ACC112 (cell line): ENCODE measurements around the gene FCGR3A.

ENCODE experiments used
- H2AFZ ChIP-seq: fragments of 200-600 bp; sonication (generic); one replicate; pipeline ENCODE4 v1.6.0; 2017; ENCODE audit warnings: antibody characterized with exemption, low read length; ENCODE audit not compliant: unreplicated experiment
- H3K27ac ChIP-seq: fragments of 200-600 bp; sonication (generic); 2 replicates; pipeline ENCODE4 v1.5.1; 2014; ENCODE audit warnings: low read depth, mild to moderate bottlenecking, antibody characterized with exemption, low read length, moderate library complexity
- H3K27me3 ChIP-seq: fragments of 200-600 bp; sonication (generic); 2 replicates; pipeline ENCODE4 v1.6.1; 2014; ENCODE audit warnings: mild to moderate bottlenecking, antibody characterized with exemption, low read length, moderate library complexity, mixed read lengths; ENCODE audit not compliant: insufficient read depth
- H3K36me3 ChIP-seq: fragments of 200-600 bp; sonication (generic); 2 replicates; pipeline ENCODE4 v1.6.1; 2016; ENCODE audit warnings: mild to moderate bottlenecking, antibody characterized with exemption, low read length, moderate library complexity, mixed read lengths; ENCODE audit not compliant: insufficient read depth
- H3K4me1 ChIP-seq: fragments of 200-600 bp; sonication (generic); one replicate; pipeline ENCODE4 v1.6.1; 2016; ENCODE audit warnings: low read length, mixed read lengths; ENCODE audit not compliant: insufficient read depth, unreplicated experiment, control insufficient read depth
- H3K4me3 ChIP-seq: fragments of 200-600 bp; sonication (generic); 2 replicates; pipeline ENCODE4 v1.5.1; 2014; ENCODE audit warnings: mild to moderate bottlenecking, low read depth, low read length
- H3K79me2 ChIP-seq: fragments of 200-600 bp; sonication (generic); one replicate; pipeline ENCODE4 v1.6.0; 2016; ENCODE audit warnings: low read length; ENCODE audit not compliant: control insufficient read depth, unreplicated experiment, insufficient read depth

The FCGR3A gene

DNA sequence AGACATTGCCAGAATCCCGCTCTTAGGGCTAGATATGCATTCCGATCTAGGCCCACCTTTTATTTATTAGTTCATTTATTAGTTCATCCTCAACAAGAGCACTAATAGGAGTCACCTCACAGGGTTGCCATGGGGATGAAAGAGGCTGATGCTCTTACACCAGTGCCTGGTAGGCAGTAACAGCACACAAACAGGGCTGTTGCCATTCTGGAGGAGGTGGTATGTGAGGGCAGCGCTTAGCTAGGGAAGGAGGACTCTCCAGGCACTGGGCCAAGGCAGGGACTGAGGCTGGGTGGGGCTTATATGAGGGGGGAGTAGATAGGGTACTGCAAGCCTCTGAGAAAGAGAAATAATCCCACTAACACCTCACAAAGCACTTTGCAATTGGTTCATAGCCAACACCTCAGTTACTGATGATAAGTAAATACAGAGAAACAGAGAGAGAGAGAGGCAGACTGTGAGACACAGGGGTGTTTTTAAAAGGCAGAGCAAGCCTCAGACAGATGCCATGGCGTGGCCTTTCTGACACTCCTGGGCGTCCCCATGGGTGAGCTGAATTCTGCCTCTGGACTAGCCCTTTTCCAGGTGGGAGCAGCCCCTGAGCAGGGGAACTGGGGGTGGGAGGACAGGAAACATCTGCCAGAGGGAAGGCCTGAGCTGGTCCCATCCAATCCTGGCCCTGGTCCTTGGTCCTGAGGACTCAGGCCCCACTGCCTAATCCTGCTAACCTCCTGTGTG lies 38.4 kb downstream of the FCGR3A start:
- Histone ChIP-seq H3K36me3 (no peaks in the 10 kb centered on the region), H3K4me1 (peaks cover 22% of the 10 kb centered on the region)

DNA sequence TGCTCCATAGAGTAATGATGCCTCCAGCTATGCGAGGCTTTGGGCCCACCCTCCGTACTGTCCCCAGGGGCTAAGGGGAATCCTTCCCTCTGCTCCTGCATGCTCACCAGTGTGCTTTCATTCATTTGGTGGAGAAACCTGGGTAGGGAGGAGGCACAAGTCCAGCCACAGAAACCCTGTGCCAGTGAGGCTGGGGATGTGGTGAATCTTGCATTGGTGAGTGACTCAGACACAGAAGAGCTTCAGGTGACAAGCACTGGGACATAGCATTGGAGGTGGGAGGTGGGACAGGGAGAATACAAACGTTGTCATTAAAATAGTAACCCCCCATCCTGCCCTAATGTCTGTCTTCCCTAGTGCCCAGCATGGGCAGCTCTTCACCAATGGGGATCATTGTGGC lies 39.1 kb downstream of the FCGR3A start:
- Histone ChIP-seq H3K4me3 (no peak overlapping the region), H3K79me2 (no peaks in the 10 kb centered on the region), H3K27me3 (no peaks in the 10 kb centered on the region), H3K27ac (no peak overlapping the region), H3K4me1 (peaks cover 22% of the 10 kb centered on the region), H3K36me3 (no peaks in the 10 kb centered on the region), H2AFZ (no peak overlapping the region)

More for the DNA sequence above, 38.4 kb downstream of the FCGR3A start:
- Histone ChIP-seq H3K27ac (no peak overlapping the region), H3K79me2 (no peaks in the 10 kb centered on the region), H3K27me3 (no peaks in the 10 kb centered on the region), H2AFZ (no peak overlapping the region), H3K4me3 (no peak overlapping the region)

DNA sequence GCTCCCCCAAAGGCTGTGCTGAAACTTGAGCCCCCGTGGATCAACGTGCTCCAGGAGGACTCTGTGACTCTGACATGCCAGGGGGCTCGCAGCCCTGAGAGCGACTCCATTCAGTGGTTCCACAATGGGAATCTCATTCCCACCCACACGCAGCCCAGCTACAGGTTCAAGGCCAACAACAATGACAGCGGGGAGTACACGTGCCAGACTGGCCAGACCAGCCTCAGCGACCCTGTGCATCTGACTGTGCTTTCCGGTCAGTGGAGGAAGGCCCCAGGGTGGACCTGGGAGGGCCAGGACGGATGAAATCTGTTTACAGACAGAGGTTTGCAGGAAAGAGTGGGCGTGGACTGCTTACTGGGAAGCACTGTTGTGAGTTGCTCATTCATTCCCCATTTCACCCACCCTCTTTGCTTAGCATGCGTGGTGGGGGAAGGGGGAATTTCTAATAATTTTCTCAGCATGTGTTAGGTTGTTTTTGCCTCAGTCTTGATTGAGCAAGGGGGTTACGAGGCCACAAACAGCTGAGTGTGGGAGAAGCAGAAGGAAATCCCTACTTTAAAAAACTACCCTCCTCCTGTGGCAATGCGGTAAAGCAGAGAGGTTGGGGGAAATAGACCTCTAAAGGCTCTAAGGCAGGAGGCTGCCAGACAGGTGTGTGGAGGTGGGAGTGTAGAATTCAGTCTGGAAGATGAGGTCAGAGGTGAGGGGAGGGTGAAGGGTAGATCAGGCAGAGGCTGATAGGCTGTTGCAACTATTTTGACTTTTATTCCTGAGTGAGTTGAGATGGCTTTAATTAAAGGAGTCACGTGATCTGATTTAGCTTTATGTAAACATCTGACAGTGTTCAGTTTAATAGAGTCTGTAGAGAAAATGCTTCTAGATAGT lies 43.0 kb downstream of the FCGR3A start:
- Histone ChIP-seq H3K27me3 (no peaks in the 10 kb centered on the region), H2AFZ (peak overlapping the region; percentile 99), H3K36me3 (no peaks in the 10 kb centered on the region), H3K4me3 (no peak overlapping the region), H3K4me1 (peaks cover 8% of the 10 kb centered on the region), H3K79me2 (no peaks in the 10 kb centered on the region), H3K27ac (no peak overlapping the region)

DNA sequence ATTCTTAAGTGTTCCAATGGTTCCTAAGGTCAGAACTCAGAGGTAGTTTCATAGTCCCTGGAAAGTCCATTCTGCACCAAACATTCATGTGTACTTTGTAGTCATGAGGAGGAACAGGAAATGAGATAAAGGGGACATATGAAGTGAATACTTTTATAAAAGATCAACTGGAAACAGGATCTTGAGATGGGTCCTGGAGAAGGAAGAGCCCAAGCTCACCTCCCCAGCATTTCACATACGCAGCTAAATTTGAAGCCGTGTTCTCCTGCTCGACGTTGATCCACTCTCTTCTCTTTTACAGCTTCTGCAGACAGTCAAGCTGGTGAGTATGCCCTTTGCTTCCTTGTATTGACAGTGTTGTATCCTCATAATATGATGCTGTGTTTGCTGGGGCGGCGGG lies 43.9 kb downstream of the FCGR3A start:
- H2AFZ ChIP-seq, result no peak overlapping the region
- H3K27me3 ChIP-seq, result no peaks in the 10 kb centered on the region
- no peak overlapping the region for H3K27ac ChIP-seq
- H3K36me3 ChIP-seq, result no peaks in the 10 kb centered on the region
- peaks cover 8% of the 10 kb centered on the region for H3K4me1 ChIP-seq
- H3K79me2 ChIP-seq, result no peaks in the 10 kb centered on the region
- no peak overlapping the region for H3K4me3 ChIP-seq

DNA sequence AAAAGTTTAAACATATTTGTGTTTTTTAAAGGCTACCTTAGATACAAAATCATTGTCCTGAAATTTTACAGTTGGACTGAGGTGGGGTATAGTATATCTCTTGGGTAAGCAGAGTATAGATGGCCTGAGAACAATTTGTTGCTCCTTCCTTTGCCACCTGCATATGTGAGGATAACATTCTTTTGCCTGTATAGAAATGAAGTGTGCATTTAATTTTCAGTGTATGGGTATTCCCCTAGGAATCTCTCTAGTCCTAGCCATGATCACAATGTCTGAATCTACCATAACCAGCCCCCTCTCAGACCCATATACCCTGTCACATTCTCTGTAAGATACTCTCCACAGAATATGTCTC lies 46.2 kb downstream of the FCGR3A start:
- Histone ChIP-seq H3K27me3 (peaks cover 5% of the 10 kb centered on the region; the same call in 1 of the 2 replicates), H2AFZ (no peak overlapping the region), H3K4me1 (peaks cover 8% of the 10 kb centered on the region)

DNA sequence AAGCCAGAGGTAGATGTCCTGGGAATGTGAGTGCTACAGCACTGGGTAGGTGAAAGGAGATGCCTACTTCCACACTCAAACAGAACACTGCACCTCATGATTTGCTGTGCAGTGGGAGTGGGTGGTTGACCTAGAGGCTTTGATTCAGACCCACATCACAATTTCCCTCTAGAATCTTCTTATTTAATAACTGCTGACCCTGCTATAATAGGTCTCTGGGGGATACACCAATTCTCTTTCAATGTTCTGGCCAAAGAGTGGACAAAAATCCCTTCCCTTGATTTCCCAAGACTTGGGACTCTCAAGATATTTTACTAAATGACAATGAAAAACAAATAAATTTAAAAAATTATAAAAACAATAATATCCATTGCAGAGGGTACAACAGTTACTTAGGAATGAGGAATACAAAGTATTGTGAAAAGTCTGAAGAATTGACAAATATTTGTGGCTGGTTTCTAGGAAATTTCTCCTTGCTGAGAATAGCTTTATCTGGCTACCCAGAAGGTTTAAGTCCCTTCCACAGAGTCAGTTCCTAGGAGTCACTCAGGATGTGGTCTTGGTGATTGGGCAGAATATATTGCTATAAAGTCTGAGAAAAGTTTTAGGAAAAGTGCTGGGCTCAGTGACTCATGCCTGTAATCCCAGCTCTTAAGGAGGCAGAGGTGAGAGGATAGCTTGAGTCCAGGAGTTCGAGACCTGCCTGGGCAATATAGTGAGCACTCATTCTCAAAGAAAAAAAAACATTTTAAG lies 46.8 kb downstream of the FCGR3A start:
- Histone ChIP-seq H3K27me3 (peaks cover 8% of the 10 kb centered on the region; the same call in 1 of the 2 replicates), H3K4me1 (peaks cover 8% of the 10 kb centered on the region), H3K79me2 (no peaks in the 10 kb centered on the region), H2AFZ (no peak overlapping the region), H3K4me3 (no peak overlapping the region), H3K36me3 (no peaks in the 10 kb centered on the region), H3K27ac (no peak overlapping the region)

More for the DNA sequence above, 46.2 kb downstream of the FCGR3A start:
- Histone ChIP-seq H3K4me3 (no peak overlapping the region), H3K79me2 (no peaks in the 10 kb centered on the region), H3K36me3 (no peaks in the 10 kb centered on the region), H3K27ac (no peak overlapping the region)

DNA sequence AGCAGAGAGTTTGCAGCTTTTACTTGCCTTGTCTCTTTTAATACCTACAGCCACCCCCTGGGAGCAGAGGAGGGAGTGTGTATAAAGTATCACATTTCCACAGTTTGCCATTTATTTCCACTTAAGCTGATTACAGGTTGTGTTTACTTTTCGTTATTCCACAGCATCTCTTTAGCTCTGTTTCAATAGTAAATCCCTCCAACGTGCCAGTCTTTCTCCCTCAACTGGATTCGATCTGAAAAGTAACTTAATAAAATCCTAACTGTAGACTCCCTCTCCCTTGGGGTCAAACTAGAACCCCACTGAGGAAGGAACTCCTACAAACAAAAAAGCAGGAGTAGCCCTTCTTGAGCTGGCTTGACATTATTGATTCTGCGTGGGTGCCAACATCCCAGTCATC lies 47.4 kb downstream of the FCGR3A start:
- Histone ChIP-seq H3K36me3 (no peaks in the 10 kb centered on the region), H3K4me1 (peaks cover 7% of the 10 kb centered on the region), H3K4me3 (no peak overlapping the region), H3K79me2 (no peaks in the 10 kb centered on the region), H3K27ac (no peak overlapping the region), H2AFZ (no peak overlapping the region), H3K27me3 (peaks cover 13% of the 10 kb centered on the region; the same call in 1 of the 2 replicates)

DNA sequence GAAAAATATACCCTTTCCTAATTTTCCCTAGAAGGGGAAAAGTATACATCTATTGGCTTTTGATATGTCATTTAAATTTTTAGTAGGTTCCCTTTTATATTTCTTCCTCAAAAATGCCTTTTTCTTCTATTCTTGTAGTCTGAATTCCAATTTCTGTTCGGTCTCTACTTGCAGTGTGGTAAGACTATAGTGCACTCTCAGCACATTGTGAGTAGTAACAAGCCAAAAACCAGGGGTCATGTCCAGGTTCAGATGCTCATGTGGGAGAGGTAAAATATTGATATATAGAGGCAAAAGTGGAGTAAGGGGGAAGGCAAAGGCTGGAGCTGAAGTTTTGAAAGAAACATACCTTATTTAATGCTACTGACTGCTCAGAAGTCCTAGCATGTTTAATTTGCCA lies 48.4 kb downstream of the FCGR3A start:
- no peaks in the 10 kb centered on the region for H3K36me3 ChIP-seq
- no peak overlapping the region for H2AFZ ChIP-seq
- H3K4me3 ChIP-seq, result no peak overlapping the region
- H3K27me3 ChIP-seq, result peaks cover 15% of the 10 kb centered on the region; the same call in 1 of the 2 replicates
- H3K27ac ChIP-seq, result no peak overlapping the region
- no peaks in the 10 kb centered on the region for H3K4me1 ChIP-seq
- no peaks in the 10 kb centered on the region for H3K79me2 ChIP-seq

DNA sequence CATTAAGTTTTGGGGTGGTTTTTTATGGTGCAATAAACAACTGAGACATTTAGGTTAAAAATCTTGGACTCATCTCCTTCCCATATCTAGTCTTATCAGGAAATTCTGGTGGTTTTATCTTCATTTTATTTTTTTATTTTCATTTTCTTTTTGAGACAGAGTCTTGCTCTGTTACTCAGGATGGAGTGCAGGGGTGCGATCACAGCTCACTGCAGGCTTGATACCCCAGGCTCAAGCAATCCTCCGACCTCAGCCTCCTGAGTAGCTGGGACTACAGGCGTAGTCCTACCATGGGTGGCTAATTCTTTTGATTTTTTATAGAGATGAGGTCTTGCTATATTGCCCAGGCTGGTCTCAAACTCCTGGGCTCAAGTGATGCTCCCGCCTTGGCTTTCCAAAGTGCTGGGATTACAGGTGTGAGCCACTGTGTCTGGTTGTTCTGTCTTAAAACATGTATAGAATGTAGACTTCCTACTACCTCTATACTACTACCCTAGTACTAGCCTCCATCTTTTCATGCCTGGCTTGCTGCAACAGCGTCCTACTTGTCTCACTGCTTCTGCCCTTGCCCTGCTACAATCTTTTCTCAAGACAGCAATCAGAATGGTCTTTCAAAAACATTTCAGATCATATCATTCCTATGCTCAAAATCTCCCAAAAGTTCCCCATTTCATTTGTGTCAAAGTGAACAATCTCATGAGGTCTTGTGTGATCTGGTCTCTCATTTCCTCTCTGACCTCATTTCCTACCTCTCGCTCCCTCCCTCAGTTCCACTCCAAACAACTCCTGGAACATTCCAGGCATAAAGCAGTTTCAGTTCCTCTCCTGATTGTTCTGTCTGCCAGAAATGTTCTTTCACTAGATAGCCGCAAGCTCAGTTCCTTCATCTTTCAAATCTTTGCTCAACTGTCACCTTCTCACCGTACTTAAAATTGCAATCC lies 50.2 kb downstream of the FCGR3A start:
- no peaks in the 10 kb centered on the region for H3K79me2 ChIP-seq
- H3K27me3 ChIP-seq, result peaks cover 15% of the 10 kb centered on the region; the same call in 1 of the 2 replicates
- H3K27ac ChIP-seq, result no peak overlapping the region
- H3K4me3 ChIP-seq, result no peak overlapping the region
- H3K4me1 ChIP-seq, result no peaks in the 10 kb centered on the region
- peak overlapping the region; percentile 9 for H2AFZ ChIP-seq
- H3K36me3 ChIP-seq, result no peaks in the 10 kb centered on the region
